Measurements from ENCODE around the gene CTNND2. TPM values are rescaled to one million over a fixed set of nuclear protein-coding genes. Genes with fewer than 3 reads are reported as not detected.
"Not testable (repeated sequence)": the region's sequence is repeated elsewhere in the genome, so short reads cannot be mapped to it uniquely, and the experiment has no call there.

CTNND2 gene
- total RNA-seq, 1 donor from 2014 or later = not detected

- H3K27me3 Mint-ChIP-seq (ENCODE audit: low read depth) = no peaks in the 10 kb centered on the region
- H3K36me3 Mint-ChIP-seq (ENCODE audit: low read depth) = no peaks in the 10 kb centered on the region
- intact Hi-C loops (cut with micrococcal nuclease) = no loop called here
- no peak overlapping the region for H3K4me3 Mint-ChIP-seq (ENCODE audit: low read depth)
- peaks cover 4% of the 10 kb centered on the region for H3K9me3 Mint-ChIP-seq
- H3K4me1 Mint-ChIP-seq (ENCODE audit: low read depth) = no peaks in the 10 kb centered on the region
- no peak overlapping the region for H3K27ac Mint-ChIP-seq
- no peak for DNase-seq (ENCODE audit: low spot score)
Measured at GRCh38 chr5:11617080-11617479, 287.2 kb downstream of the CTNND2 start.

- H3K4me1 Mint-ChIP-seq (ENCODE audit: low read depth); H3K36me3 Mint-ChIP-seq (ENCODE audit: low read depth); H3K27ac Mint-ChIP-seq; H3K4me3 Mint-ChIP-seq (ENCODE audit: low read depth); H3K27me3 Mint-ChIP-seq (ENCODE audit: low read depth); intact Hi-C loops (cut with micrococcal nuclease); DNase-seq (ENCODE audit: low spot score); H3K9me3 Mint-ChIP-seq: not testable (repeated sequence)
Measured at GRCh38 chr5:11616624-11617023, 287.6 kb downstream of the CTNND2 start.

- no peak for DNase-seq (ENCODE audit: low spot score)
- H3K9me3 Mint-ChIP-seq = no peaks in the 10 kb centered on the region
- no peaks in the 10 kb centered on the region for H3K36me3 Mint-ChIP-seq (ENCODE audit: low read depth)
- intact Hi-C loops (cut with micrococcal nuclease) = no loop called here
- no peaks in the 10 kb centered on the region for H3K27me3 Mint-ChIP-seq (ENCODE audit: low read depth)
- no peak overlapping the region for H3K27ac Mint-ChIP-seq
- H3K4me1 Mint-ChIP-seq (ENCODE audit: low read depth) = no peaks in the 10 kb centered on the region
- H3K4me3 Mint-ChIP-seq (ENCODE audit: low read depth) = no peak overlapping the region
Measured at GRCh38 chr5:11611011-11611410, 293.2 kb downstream of the CTNND2 start.

- Mint-ChIP-seq H3K27ac (no peak overlapping the region), H3K36me3 (ENCODE audit: low read depth) (no peaks in the 10 kb centered on the region), H3K27me3 (ENCODE audit: low read depth) (no peaks in the 10 kb centered on the region), H3K9me3 (no peaks in the 10 kb centered on the region), H3K4me3 (ENCODE audit: low read depth) (no peak overlapping the region), H3K4me1 (ENCODE audit: low read depth) (no peaks in the 10 kb centered on the region)
- no peak for DNase-seq (ENCODE audit: low spot score)
- intact Hi-C loops (cut with micrococcal nuclease) = no loop called here
Measured at GRCh38 chr5:11609570-11610303, 294.5 kb downstream of the CTNND2 start.

GRCh38 chr5:11608530-11608929 lies 295.7 kb downstream of the CTNND2 start:
- intact Hi-C loops (cut with micrococcal nuclease) = no loop called here
- Mint-ChIP-seq H3K4me3 (ENCODE audit: low read depth) (no peak overlapping the region), H3K27me3 (ENCODE audit: low read depth) (no peaks in the 10 kb centered on the region), H3K4me1 (ENCODE audit: low read depth) (no peaks in the 10 kb centered on the region), H3K27ac (no peak overlapping the region), H3K9me3 (no peaks in the 10 kb centered on the region), H3K36me3 (ENCODE audit: low read depth) (no peaks in the 10 kb centered on the region)
- no peak for DNase-seq (ENCODE audit: low spot score)

GRCh38 chr5:11607944-11608483 lies 296.2 kb downstream of the CTNND2 start:
- Mint-ChIP-seq H3K27me3 (ENCODE audit: low read depth) (no peaks in the 10 kb centered on the region), H3K9me3 (no peaks in the 10 kb centered on the region), H3K27ac (no peak overlapping the region), H3K4me1 (ENCODE audit: low read depth) (no peaks in the 10 kb centered on the region), H3K36me3 (ENCODE audit: low read depth) (no peaks in the 10 kb centered on the region), H3K4me3 (ENCODE audit: low read depth) (no peak overlapping the region)
- intact Hi-C loops (cut with micrococcal nuclease) = no loop called here
- no peak for DNase-seq (ENCODE audit: low spot score)

GRCh38 chr5:11602298-11602697 lies 301.9 kb downstream of the CTNND2 start:
- no peaks in the 10 kb centered on the region for H3K36me3 Mint-ChIP-seq (ENCODE audit: low read depth)
- H3K27me3 Mint-ChIP-seq (ENCODE audit: low read depth) = no peaks in the 10 kb centered on the region
- no peaks in the 10 kb centered on the region for H3K9me3 Mint-ChIP-seq
- H3K27ac Mint-ChIP-seq = no peak overlapping the region
- no peak for DNase-seq (ENCODE audit: low spot score)
- no peak overlapping the region for H3K4me3 Mint-ChIP-seq (ENCODE audit: low read depth)
- H3K4me1 Mint-ChIP-seq (ENCODE audit: low read depth) = no peaks in the 10 kb centered on the region
- intact Hi-C loops (cut with micrococcal nuclease) = no loop called here

- no peaks in the 10 kb centered on the region for H3K9me3 Mint-ChIP-seq
- no peaks in the 10 kb centered on the region for H3K27me3 Mint-ChIP-seq (ENCODE audit: low read depth)
- H3K36me3 Mint-ChIP-seq (ENCODE audit: low read depth) = no peaks in the 10 kb centered on the region
Measured at GRCh38 chr5:11599499-11599898, 304.7 kb downstream of the CTNND2 start.

GRCh38 chr5:11596657-11597071 lies 307.6 kb downstream of the CTNND2 start:
- Mint-ChIP-seq H3K4me1 (ENCODE audit: low read depth) (no peaks in the 10 kb centered on the region), H3K36me3 (ENCODE audit: low read depth) (no peaks in the 10 kb centered on the region), H3K4me3 (ENCODE audit: low read depth) (no peak overlapping the region), H3K27ac (no peak overlapping the region), H3K9me3 (no peaks in the 10 kb centered on the region), H3K27me3 (ENCODE audit: low read depth) (no peaks in the 10 kb centered on the region)
- intact Hi-C loops (cut with micrococcal nuclease) = no loop called here
- DNase-seq (ENCODE audit: low spot score) = no peak

More at GRCh38 chr5:11599499-11599898, 304.7 kb downstream of the CTNND2 start:
- no peak for DNase-seq (ENCODE audit: low spot score)
- Mint-ChIP-seq H3K27ac (no peak overlapping the region), H3K4me1 (ENCODE audit: low read depth) (no peaks in the 10 kb centered on the region), H3K4me3 (ENCODE audit: low read depth) (no peak overlapping the region)
- intact Hi-C loops (cut with micrococcal nuclease) = no loop called here

- Mint-ChIP-seq H3K27me3 (ENCODE audit: low read depth) (no peaks in the 10 kb centered on the region), H3K4me3 (ENCODE audit: low read depth) (no peak overlapping the region), H3K27ac (no peak overlapping the region), H3K9me3 (no peaks in the 10 kb centered on the region), H3K4me1 (ENCODE audit: low read depth) (no peaks in the 10 kb centered on the region), H3K36me3 (ENCODE audit: low read depth) (no peaks in the 10 kb centered on the region)
- DNase-seq (ENCODE audit: low spot score) = no peak
- intact Hi-C loops (cut with micrococcal nuclease) = no loop called here
Measured at GRCh38 chr5:11596185-11596584, 308.1 kb downstream of the CTNND2 start.

GRCh38 chr5:11595045-11595444 lies 309.2 kb downstream of the CTNND2 start:
- intact Hi-C loops (cut with micrococcal nuclease) = no loop called here
- Mint-ChIP-seq H3K9me3 (no peaks in the 10 kb centered on the region), H3K27me3 (ENCODE audit: low read depth) (no peaks in the 10 kb centered on the region), H3K4me3 (ENCODE audit: low read depth) (no peak overlapping the region), H3K36me3 (ENCODE audit: low read depth) (no peaks in the 10 kb centered on the region), H3K4me1 (ENCODE audit: low read depth) (no peaks in the 10 kb centered on the region), H3K27ac (no peak overlapping the region)
- DNase-seq (ENCODE audit: low spot score) = no peak

- Mint-ChIP-seq H3K27me3 (ENCODE audit: low read depth) (no peaks in the 10 kb centered on the region), H3K4me3 (ENCODE audit: low read depth) (no peak overlapping the region), H3K4me1 (ENCODE audit: low read depth) (no peaks in the 10 kb centered on the region), H3K9me3 (no peaks in the 10 kb centered on the region), H3K27ac (no peak overlapping the region), H3K36me3 (ENCODE audit: low read depth) (no peaks in the 10 kb centered on the region)
- no peak for DNase-seq (ENCODE audit: low spot score)
- intact Hi-C loops (cut with micrococcal nuclease) = no loop called here
Measured at GRCh38 chr5:11594021-11594420, 310.2 kb downstream of the CTNND2 start.

- Mint-ChIP-seq H3K4me1 (ENCODE audit: low read depth) (no peaks in the 10 kb centered on the region), H3K36me3 (ENCODE audit: low read depth) (no peaks in the 10 kb centered on the region), H3K27me3 (ENCODE audit: low read depth) (no peaks in the 10 kb centered on the region), H3K9me3 (no peaks in the 10 kb centered on the region), H3K4me3 (ENCODE audit: low read depth) (no peak overlapping the region), H3K27ac (no peak overlapping the region)
- intact Hi-C loops (cut with micrococcal nuclease) = no loop called here
- DNase-seq (ENCODE audit: low spot score) = no peak
Measured at GRCh38 chr5:11590475-11590874, 313.8 kb downstream of the CTNND2 start.

Data from activated T-helper 2 cell treated with anti-CD3 and anti-CD28 coated beads, Interferon-gamma antibody, Interleukin-2, Interleukin-4, amounts not matched to agents 10 μg/mL and 5 μg/mL and 100 μg/mL, durations not matched to agents 14 hours and 24 hours and 36 hours (primary cell).